KOPT-K1 (cell line): ENCODE measurements around the gene CEMIP.

Source experiments
- H3K27ac ChIP-seq: fragments of 200-600 bp; sonication (generic); 2 replicates; pipeline ENCODE4 v1.5.1; 2016; ENCODE audit warnings: antibody characterized with exemption, mild to moderate bottlenecking, low read depth, low read length; ENCODE audit not compliant: poor library complexity, severe bottlenecking
- H3K36me3 ChIP-seq: fragments of 200-600 bp; sonication (generic); 2 replicates; pipeline ENCODE4 v1.5.1; 2017; ENCODE audit warnings: antibody characterized with exemption, mild to moderate bottlenecking, low read length, moderate library complexity; ENCODE audit not compliant: insufficient read depth
- H3K9me3 ChIP-seq: fragments of 200-600 bp; sonication (generic); 2 replicates; pipeline ENCODE4 v1.5.1; 2017; ENCODE audit warnings: antibody characterized with exemption, low read length, mild to moderate bottlenecking; ENCODE audit not compliant: insufficient read depth, poor library complexity, severe bottlenecking

CEMIP gene

GRCh38 chr15:80990955-80991354, 211.8 kb downstream of the CEMIP start:
- H3K27ac ChIP-seq = no peak overlapping the region

DNA sequence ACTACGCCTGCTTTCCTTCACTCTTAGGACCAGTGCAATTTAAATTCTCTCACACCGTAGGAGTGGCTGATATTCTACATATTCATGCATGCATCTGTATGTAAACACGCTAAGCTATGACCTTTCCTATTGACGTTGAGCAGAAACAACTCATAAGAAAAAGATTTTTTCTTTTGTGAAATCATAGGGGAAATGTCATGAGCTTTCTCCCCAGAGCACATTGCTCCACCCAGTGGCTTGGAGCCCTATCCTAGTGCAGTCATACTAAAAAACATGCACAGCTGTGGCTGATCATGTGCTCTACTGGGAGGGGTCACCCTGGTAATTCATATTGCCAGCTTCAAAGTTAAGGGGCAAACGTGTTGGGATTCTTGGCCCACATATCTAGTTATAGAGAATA, 212.3 kb downstream of the CEMIP start:
- no peak overlapping the region for H3K27ac ChIP-seq
- H3K36me3 ChIP-seq = peaks cover 8% of the 10 kb centered on the region
- no peaks in the 10 kb centered on the region for H3K9me3 ChIP-seq

More at GRCh38 chr15:80990955-80991354, 211.8 kb downstream of the CEMIP start:
- no peaks in the 10 kb centered on the region for H3K9me3 ChIP-seq
- H3K36me3 ChIP-seq = peaks cover 12% of the 10 kb centered on the region

GRCh38 chr15:80992006-80992405, 212.8 kb downstream of the CEMIP start:
- Histone ChIP-seq H3K9me3 (no peaks in the 10 kb centered on the region), H3K27ac (no peak overlapping the region), H3K36me3 (peaks cover 2% of the 10 kb centered on the region)

DNA sequence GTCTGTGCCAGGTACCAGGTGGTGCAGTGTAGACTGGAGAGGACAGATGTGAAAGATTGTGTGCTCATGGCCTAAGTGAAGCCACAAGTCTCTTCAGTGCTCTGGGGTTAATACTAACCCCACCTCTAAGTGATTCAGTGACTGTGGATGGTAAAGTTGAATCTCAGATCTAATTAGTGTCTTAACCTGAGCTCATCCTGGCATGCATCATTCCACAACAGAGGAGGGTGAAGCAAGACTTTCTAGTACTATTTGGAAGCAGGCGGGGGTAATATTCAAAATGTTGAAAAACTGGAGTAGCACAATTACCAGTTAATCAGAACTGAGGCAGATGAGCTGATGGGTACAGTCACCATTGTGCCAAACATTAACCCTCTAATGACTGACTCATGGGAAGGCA, 213.3 kb downstream of the CEMIP start:
- H3K36me3 ChIP-seq = no peaks in the 10 kb centered on the region
- H3K9me3 ChIP-seq = no peaks in the 10 kb centered on the region
- H3K27ac ChIP-seq = no peak overlapping the region

DNA sequence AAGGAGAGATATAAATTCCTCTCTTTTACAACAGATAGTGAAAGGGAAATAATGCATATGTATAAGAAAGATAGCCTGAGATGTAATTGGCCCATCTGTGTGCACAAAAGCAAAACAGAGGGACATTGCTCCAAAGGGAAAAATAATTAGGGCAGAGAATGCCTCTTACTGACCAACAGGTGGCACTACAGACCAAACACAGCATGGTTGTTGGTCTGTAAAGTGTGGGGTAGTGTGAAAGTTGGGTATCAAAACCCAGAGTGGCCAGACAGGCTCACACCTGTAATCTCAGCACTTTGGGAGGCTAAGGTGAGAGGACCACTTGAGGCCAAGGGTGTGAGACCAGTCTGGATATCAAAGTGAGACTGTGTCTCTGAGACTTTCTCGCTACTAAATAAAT, 217.1 kb downstream of the CEMIP start:
- no peaks in the 10 kb centered on the region for H3K9me3 ChIP-seq
- H3K36me3 ChIP-seq = no peaks in the 10 kb centered on the region
- H3K27ac ChIP-seq = no peak overlapping the region

- Histone ChIP-seq H3K9me3 (no peaks in the 10 kb centered on the region), H3K27ac (no peak overlapping the region), H3K36me3 (no peaks in the 10 kb centered on the region; the same call in 1 of the 2 replicates)
Measured at GRCh38 chr15:80997692-80998091, 218.5 kb downstream of the CEMIP start.

DNA sequence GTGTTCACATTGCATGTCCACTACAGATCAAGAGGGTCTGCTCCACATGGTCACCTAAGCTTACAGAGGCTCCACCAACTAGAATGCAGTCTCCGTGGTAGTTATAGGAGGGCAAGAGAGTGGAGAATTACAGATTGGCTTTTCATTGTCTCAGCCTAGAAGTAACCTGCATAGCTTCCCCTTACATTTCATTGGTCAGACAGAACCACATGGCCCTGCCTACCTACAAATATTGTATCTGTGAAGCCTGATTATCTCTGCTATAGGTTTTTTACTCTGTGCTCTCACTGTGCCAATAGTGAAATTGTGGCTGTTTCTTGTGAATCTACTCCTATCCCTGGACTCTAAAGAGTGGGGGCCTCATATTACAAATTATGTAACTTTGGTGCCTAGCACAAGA, 219.1 kb downstream of the CEMIP start:
- H3K27ac ChIP-seq = peak overlapping the region; percentile 38

GRCh38 chr15:80999623-81000036, 220.5 kb downstream of the CEMIP start:
- no peaks in the 10 kb centered on the region for H3K9me3 ChIP-seq
- H3K27ac ChIP-seq = peak overlapping the region; percentile 93
- H3K36me3 ChIP-seq = peaks cover 16% of the 10 kb centered on the region; the same call in 1 of the 2 replicates

More for the DNA sequence above, 219.1 kb downstream of the CEMIP start:
- H3K36me3 ChIP-seq = peaks cover 4% of the 10 kb centered on the region; the same call in 1 of the 2 replicates
- no peaks in the 10 kb centered on the region for H3K9me3 ChIP-seq

GRCh38 chr15:81000144-81000623, 221.0 kb downstream of the CEMIP start:
- Histone ChIP-seq H3K27ac (peak overlapping the region; percentile 93), H3K36me3 (peaks cover 19% of the 10 kb centered on the region; the same call in 1 of the 2 replicates)

GRCh38 chr15:81000624-81001151, 221.5 kb downstream of the CEMIP start, which contains the start of gene TLNRD1:
Gene TLNRD1 (plus strand): TSS chr15:81000923. CDS start chr15:81002272, 1,349 bp downstream.
- Histone ChIP-seq H3K27ac (peak within 1 kb of the TSS; percentile 93), H3K9me3 (no peaks in the 10 kb centered on the region), H3K36me3 (peaks cover 24% of the 10 kb centered on the region; the same call in 1 of the 2 replicates)

More at GRCh38 chr15:81000144-81000623, 221.0 kb downstream of the CEMIP start:
- H3K9me3 ChIP-seq = no peaks in the 10 kb centered on the region
